ENCODE measurements around the gene TXNDC11. TPM values are rescaled to one million over a fixed set of nuclear protein-coding genes. Genes with fewer than 3 reads are reported as not detected.
A peak's percentile ranks its signal among the peaks of the same experiment; 100 is the strongest.

TXNDC11 gene
- total and polyA plus RNA-seq, 10 of the 15 experiments (the other 5 are each of a cell fraction or from before 2014, with no cell fraction given) = 1.7 to 86.7 (median 54.4) TPM

- no TSS peak for BruUV-seq (replicated peaks)
- Histone ChIP-seq H3K4me2 (ENCODE audit: control insufficient read depth, insufficient read depth) (no peak overlapping the region), H2AFZ (ENCODE audit: control insufficient read depth, low read depth, low read length) (no peak overlapping the region), H4K20me1 (ENCODE audit: control insufficient read depth, insufficient read depth) (peaks cover 10% of the 10 kb centered on the region), H3K36me3 (ENCODE audit: control insufficient read depth in 2 of 2, insufficient read depth in 2 of 2, low read length in 1 of 2) (peaks cover 27 to 29% of the 10 kb centered on the region in 2 experiments), H3K9me3 (replicated peaks; ENCODE audit: control insufficient read depth, insufficient read depth, low read length) (no peaks in the 10 kb centered on the region), H3K4me3 (no peak overlapping the region), H3K9ac (ENCODE audit: control insufficient read depth, insufficient read depth, low read length) (no peak overlapping the region), H3K27me3 (replicated peaks in 1 of 2; ENCODE audit: control insufficient read depth in 2 of 2, insufficient read depth in 2 of 2, low read length in 1 of 2) (no peaks in the 10 kb centered on the region), H3K79me2 (ENCODE audit: control insufficient read depth, insufficient read depth, low read length) (peaks cover 42% of the 10 kb centered on the region), H3K27ac (ENCODE audit: control insufficient read depth, insufficient read depth) (no peak overlapping the region), H3K4me1 (ENCODE audit: control insufficient read depth, insufficient read depth, low read length) (peaks cover 71% of the 10 kb centered on the region)
- RAD21 ChIA-PET (ENCODE audit: unreplicated experiment) = interaction anchor here (1.0 to 1.3 kb wide), 2 partner anchors 32 to 92 kb away, joined by 3 to 4 read pairs; no protein-coding TSS in a partner anchor
- ATAC-seq = no peak
- in situ Hi-C loops (cut with MboI) = loop anchor here (25.0 kb wide), 1 partner anchor 713 kb away; no protein-coding TSS in a partner anchor
- no peak for DNase-seq (ENCODE audit: low read depth, low spot score)
- SMC1A ChIA-PET (ENCODE audit: uncharacterized antibody, unreplicated experiment) = interaction anchor here (1.0 to 6.8 kb wide), 2 partner anchors 42 to 57 kb away, joined by 3 to 41 read pairs; no protein-coding TSS in a partner anchor
- intact Hi-C loops (cut with micrococcal nuclease; ENCODE audit: unreplicated experiment) = loop anchor here (5.0 kb wide), 1 partner anchor 93 kb away; no protein-coding TSS in a partner anchor
- TF ChIP-seq ZNF384 (IDR thresholded peaks at IDR 0.05; ENCODE audit: borderline replicate concordance, low read depth, low read length) (peak; percentile 45; the same call in 1 of the 2 replicates), POLR2AphosphoS5 (IDR thresholded peaks at IDR 0.05; ENCODE audit: low read length) (peak; percentile 32; the same call in 1 of the 2 replicates), ATF7 (IDR thresholded peaks at IDR 0.05; ENCODE audit: low read depth) (no peak)
- WGBS (ENCODE audit: insufficient coverage, insufficient replicate concordance, low lambda C conversion rate, missing lambda C conversion rate) = 76% methylated on average over 15 of the region's 15 CpGs
- POLR2A ChIA-PET = interaction anchor here (0.7 kb wide), 1 partner anchor 21 kb away, joined by 4 read pairs; no protein-coding TSS in a partner anchor
- no peak for FAIRE-seq
- CTCF ChIA-PET = interaction anchor here (1.3 to 1.5 kb wide), 2 partner anchors 31 to 40 kb away, joined by 3 read pairs; no protein-coding TSS in a partner anchor
Observed at GRCh38 chr16:11674818-11675560, 67.7 kb downstream of the TXNDC11 start.
